OCI-M2 (cell line): ENCODE data around the gene BCL2A1.
"Not testable (repeated sequence)": the region's sequence is repeated elsewhere in the genome, so short reads cannot be mapped to it uniquely, and the experiment has no call there.

Source experiments
- DNase-seq: peaks from one replicate; lab custom pipeline; 2025; ENCODE audit not compliant: unreplicated experiment; lab: John Stamatoyannopoulos, UW

BCL2A1 gene

DNA sequence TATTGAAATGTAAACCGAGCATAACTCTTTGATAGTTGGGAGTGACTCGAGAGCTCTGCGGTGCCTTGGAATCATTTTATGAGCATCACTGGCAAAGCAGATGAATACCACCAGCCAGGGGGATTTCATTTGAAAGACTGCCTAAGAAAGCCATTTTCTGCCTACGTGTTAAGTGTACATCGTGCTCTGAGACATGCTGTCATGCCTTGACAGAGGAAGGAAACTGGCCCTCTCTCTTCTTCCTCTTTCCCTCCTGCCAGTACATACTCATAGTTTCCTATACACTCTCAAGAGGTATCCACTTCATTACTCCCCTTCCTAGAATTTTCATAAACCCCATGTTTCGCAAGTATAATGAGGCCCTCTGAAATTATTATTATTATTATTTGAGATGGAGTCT lies 8.8 kb downstream of the BCL2A1 start:
- DNase-seq, result no peak

DNA sequence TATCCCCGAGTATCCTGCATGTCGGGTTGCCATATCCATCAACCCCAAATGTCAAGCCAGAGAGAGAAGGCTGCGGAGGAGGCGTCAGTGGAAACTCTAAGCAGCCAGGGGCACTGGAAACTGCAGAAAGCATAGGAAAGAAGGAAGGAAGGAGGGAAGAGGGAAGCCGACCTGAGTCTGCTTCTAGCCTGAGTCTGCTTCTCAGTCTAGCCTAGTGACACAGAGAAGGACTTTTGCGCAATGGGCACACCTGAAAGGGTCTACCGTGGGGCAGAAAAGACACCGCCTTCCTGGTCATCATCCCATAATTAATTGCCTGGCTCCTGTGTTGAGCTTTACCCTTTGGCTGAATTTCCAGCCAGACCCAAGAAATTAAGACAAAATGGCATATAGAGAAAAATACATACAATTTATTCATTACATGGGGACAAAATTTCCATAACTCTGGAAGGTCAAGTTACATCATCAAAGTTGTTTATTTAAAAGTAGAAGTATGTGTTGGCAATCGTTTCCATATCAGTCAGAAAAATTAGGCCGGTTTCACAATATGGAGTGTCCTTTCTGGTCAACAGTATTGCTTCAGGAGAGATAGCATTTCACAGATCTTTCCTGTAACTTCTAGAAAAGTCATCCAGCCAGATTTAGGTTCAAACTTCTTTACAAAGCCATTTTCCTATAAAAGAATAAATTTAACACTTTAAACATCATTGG lies 10.3 kb downstream of the BCL2A1 start:
- DNase-seq, result no peak

GRCh38 chr15:79957741-79958140 lies 13.3 kb downstream of the BCL2A1 start:
- DNase-seq, result no peak

DNA sequence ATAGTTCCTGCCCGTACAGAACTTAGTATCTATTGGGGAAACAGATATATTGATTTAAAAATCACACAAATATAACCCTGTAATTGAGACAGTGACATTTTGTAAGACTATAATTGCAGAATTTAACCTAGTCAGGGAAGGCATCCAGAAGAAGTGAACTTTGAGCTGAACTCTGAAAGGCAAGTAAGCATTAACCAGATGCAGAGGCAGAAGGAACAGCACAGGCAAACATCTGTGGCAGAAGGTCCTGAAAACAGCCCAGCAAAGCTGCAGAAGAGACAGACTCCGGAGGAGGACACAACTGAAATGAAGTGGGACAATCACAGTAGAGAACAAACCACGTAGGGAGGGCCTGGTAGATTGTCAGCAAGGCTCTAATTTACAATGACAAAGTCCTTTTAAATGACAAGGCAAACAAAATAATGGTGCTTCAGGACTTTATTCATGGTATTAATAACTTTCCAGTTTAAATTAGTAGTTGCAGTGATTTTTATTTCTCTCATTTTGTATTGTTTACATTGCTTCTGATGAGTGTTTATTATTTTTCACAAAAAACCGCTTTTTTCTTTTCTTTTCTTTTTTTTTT lies 14.5 kb downstream of the BCL2A1 start:
- DNase-seq, result no peak

- DNase-seq, result no peak
Measured at GRCh38 chr15:79954661-79955060, 16.3 kb downstream of the BCL2A1 start.

DNA sequence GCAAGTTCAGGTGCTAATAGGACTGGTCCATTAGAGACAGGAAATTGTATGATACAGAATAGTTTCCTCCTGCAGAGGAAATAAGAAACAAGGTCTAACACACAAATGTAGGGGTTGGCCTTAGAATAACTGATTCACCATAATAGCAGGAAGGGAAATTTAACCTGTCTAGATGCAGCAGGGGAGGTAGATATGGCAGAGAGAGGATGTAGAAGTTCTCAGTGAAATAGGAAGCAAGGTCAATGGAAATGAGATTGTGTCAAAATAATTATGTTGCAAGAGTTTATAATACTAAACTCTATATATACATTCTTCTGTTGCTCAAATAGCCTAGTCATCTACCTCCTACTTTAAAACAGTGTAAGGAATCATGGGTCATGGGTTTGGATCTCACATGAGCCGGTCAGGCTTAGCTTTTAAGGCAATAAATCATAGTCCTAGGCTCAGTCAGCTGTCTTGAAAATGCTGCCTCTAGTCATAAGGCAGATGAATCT lies 17.0 kb downstream of the BCL2A1 start:
- no peak for DNase-seq

DNA sequence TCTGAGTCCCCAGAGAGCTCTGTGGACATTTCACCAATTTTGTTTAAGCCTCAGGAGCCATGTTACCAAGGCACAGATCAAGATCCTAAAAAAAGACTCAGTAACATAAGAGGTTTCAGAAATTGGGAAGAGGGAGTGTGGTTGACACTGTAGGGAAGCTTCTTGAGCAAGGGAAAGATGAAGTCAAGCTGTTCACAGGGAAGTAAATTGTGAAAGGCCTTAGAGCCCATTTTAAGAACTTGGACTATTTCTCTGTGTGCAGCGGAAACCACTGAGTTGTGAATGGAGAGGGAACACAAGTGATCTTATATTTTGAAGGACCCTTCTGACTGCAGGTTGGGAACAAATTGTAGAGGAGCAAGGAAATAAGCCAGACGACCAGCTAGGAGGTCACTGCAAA lies 18.7 kb downstream of the BCL2A1 start:
- no peak for DNase-seq

DNA sequence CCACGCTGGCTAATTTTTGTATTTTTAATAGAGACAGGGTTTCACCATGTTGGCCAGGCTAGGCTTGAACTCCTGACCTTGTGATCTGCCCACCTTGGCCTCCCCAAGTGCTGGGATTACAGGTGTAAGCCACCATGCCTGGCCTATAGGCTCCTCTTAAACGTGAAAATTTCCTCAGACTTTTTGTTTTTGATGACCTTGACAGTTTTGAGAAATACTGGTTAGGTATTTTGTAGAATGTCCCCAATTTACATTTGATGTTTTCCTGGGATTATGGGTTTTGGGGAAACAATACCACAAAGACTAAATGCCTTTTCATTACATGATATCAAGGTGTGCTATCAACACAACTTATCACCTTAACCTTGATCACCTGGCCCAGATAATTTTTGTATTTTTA lies 20.7 kb downstream of the BCL2A1 start:
- no peak for DNase-seq

GRCh38 chr15:79948761-79949160 lies 22.2 kb downstream of the BCL2A1 start:
- DNase-seq, result no peak

DNA sequence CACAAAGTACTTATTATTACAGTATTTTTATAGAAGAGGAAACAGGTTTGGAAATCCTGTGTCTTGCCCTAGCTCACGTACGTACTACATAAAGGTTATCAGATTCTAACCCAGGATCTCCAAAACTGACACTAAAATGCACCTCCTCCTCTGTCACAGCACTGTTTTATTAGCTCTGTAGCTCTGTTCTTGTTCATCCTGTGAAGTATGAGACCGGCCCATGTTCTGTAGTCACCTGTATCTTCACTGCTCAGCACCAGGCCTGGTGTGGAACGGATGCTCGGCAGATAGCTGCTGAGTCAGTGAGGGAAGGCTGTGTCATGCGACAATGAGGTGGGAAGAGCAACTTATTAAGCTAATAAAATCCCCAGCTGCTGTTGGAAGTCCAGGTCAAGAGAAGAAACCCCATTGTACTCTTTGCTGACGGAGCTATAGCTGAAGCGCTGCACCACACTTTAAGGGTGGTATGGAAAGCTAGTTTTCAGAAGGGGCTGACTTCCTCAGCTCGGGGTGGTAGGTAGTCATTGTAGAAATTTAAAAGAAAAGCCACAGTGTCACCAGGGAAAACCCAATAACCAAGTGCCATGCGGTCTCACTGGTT lies 22.8 kb downstream of the BCL2A1 start:
- DNase-seq, result no peak

GRCh38 chr15:79947009-79947408 lies 24.0 kb downstream of the BCL2A1 start:
- DNase-seq, result no peak

DNA sequence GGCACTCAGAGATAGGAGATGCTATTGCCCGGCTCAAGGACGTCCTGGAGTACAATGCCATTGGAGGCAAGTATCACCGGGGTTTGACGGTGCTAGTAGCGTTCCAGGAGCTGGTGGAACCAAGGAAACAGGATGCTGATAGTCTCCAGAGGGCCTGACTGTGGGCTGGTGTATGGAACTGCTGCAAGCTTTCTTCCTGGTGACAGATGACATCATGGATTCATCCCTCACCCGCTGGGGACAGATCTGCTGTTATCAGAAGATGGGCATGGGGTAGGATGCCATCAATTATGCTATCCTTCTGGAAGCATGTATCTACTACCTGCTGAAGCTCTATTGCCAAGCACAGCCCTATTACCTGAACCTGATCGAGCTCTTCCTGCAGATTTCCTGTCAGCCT lies 26.4 kb downstream of the BCL2A1 start:
- DNase-seq, result no peak

- DNase-seq, result no peak
Measured at GRCh38 chr15:79943820-79944219, 27.2 kb downstream of the BCL2A1 start.

GRCh38 chr15:79942741-79943481 lies 28.1 kb downstream of the BCL2A1 start:
- DNase-seq, result no peak

- DNase-seq, result no peak
Measured at GRCh38 chr15:79939399-79939798, 31.6 kb downstream of the BCL2A1 start.

DNA sequence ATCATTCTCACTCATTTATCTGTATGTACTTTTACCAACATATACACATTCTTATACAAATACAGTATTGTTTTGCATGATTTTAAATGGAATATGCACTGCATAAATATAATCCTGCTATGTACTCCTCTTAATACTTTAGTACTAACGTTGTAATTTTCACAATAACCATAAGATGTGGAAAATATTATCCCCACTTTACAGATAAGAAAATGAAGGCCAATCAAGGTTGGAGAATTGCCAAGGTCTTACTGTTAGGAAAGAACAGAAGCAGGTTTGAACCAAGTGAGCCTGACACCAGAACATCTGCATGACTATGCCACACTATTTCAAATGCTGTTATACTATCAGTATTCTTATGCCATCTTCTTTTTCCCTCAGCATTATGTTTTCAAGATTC lies 32.9 kb downstream of the BCL2A1 start:
- DNase-seq, result no peak

DNA sequence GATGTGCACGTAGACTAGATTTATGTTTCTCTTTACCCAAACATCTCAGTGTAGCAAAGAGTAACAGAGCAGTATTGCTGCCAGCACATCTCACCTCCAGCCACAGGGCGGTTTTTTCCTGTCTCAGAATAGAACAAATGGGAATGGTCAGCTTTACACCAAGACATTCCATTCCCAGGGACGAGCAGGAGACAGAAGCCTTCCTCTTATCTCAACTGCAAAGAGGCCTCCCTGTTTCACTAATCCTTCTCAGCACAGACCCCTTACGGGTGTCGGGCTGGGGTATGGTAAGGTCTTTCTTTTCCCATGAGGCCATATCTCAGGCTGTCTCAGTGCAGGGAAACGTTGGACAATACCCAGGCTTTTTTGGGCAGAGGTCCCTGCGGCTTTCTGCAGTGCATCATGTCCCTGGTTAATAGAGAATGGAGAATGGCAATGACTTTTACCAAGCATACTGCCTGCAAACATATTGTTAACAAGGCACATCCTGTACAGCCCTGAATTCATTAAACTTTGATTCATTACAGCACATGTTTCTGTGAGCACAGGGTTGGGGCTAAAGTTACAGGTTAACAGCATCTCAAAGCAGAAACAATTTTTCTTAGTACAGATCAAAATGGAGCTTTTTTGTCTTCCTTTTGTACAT lies 35.3 kb downstream of the BCL2A1 start:
- DNase-seq, result not testable (repeated sequence)

DNA sequence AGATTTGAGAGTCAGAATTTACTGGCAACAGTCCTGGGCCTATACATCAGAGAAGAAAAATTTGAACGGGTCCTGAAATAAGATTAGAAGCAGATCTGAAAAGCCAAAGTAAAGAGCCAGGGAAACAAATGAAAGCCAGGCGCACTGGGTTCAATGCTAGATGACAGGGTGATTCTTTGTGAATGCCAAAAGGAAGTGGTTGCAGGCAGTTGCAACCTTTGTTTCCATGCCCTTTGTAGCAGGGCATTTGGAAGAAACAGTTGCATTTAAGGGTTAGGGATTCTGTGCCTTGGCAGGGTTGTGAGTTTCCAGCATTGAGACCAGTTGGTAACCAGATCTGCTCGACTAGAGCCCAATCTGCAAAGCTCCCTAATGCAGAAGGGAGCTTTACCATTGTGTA lies 37.8 kb downstream of the BCL2A1 start:
- DNase-seq, result no peak

GRCh38 chr15:79932447-79932846 lies 38.5 kb downstream of the BCL2A1 start:
- DNase-seq, result no peak

GRCh38 chr15:79930516-79930915 lies 40.5 kb downstream of the BCL2A1 start:
- no peak for DNase-seq

DNA sequence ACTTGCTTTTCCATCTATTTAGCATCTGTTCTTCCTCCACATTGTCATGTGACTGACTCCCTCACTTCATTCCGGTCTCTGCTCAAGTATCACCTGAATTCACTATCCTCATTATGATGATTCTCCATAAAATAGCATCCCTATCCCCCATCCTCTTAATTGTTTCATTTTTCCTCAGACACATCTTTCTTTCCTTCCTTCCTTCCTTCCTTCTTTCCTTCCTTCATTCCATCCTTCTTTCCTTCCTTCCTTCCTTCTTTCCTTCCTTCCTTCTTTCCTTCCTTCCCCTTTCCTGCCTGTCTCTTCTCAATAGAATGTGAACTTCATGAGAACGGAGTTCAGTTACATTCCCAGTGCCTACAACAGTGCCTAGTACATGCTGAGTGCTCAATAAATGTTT lies 41.6 kb downstream of the BCL2A1 start:
- DNase-seq, result no peak
